HT1080 (cell line): Measurements from ENCODE around the gene SUN3. TPM values are rescaled to one million over a fixed set of nuclear protein-coding genes. Genes with fewer than 3 reads are reported as not detected.
A peak's percentile ranks its signal among the peaks of the same experiment; 100 is the strongest.

Source experiments
- DNase-seq: peaks from one replicate; pipeline ENCODE4 v3.0.0-alpha.2; 2015; ENCODE audit warnings: low read depth
- polyA plus RNA-seq, 2 experiments: library from polyadenylated mRNA; depleted of rRNA; stranded (reverse); fragments of >200 nt; gene quantifications; 2 replicates each; pipeline ENCODE4 v1.2.3, GENCODE V29; 2015
- total RNA-seq: library from RNA; depleted of rRNA; stranded (reverse); fragments of >200 nt; shearing (Covaris generic); gene quantifications from 2 replicates; pipeline ENCODE4 v1.2.3, GENCODE V29; 2014; rRNA removed

Gene SUN3, protein sequence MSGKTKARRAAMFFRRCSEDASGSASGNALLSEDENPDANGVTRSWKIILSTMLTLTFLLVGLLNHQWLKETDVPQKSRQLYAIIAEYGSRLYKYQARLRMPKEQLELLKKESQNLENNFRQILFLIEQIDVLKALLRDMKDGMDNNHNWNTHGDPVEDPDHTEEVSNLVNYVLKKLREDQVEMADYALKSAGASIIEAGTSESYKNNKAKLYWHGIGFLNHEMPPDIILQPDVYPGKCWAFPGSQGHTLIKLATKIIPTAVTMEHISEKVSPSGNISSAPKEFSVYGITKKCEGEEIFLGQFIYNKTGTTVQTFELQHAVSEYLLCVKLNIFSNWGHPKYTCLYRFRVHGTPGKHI
- not detected in 2 replicates for total RNA-seq
- not detected in 2 replicates for polyA plus RNA-seq (2015; cell fraction: cytosol; rRNA removed)
- polyA plus RNA-seq (2015; cell fraction: nucleus; rRNA removed), result not detected in 2 replicates

DNA sequence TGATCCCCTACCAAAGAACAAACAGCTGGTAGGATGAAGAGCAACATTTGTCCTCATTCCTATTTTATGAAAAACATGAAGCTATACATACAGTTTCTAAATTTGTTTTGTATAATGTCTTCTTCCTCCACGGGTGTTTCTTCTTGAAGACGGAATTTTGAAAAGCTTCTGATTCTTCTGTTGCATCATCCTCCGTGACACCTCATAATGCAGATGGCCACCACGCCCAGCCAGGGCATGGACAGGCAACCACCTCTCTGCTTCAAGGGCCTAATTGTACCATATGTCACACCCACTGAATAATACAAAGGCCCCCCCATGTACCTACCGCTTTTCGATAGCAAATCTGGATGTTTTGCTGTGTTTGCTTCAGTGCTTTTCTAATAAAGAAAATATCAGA is at the start of gene SUN3:
Gene SUN3 (minus strand): TSS at position 170 of the 400 bp plus-strand sequence. CDS start 169 bp downstream, at position 1.
- DNase-seq, result no peak

DNA sequence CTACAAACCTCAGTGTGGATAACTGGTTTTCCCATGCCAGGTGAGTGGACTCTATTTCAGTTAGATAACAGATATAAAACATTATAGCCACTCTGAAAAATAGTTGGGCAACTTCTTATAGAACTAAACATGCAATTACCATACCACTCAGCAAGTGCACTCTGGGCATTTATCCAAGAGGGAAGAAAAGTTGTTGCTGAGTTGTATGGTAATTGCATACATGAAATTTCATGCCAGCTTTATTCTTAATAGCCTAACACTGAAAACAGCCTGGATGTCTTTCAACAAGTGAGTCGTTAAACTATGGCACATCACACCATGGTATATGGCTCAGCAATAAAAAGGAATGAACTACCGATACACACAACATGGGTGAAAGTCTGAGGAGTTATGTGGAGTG is 49.6 kb upstream of the SUN3 start:
- no peak for DNase-seq

DNA sequence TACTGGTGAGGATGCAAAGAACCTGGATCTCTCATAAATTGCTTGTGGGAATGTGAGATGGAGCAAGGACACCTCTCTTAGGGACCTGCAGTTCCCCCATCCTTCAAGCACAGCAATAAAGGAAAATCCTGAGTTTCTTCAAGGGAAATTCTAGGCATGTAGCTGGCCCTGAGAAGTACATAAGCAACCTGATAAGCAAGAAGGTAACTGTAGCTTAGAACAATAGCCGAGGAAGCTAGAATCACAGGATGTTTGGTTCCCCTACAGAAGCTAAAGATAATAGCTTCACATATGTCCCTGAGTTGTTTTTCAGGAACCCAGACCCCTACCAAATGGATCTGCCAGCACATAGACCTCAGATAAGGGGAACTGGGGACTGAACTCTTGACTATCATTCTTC is 48.5 kb upstream of the SUN3 start:
- DNase-seq, result no peak

DNA sequence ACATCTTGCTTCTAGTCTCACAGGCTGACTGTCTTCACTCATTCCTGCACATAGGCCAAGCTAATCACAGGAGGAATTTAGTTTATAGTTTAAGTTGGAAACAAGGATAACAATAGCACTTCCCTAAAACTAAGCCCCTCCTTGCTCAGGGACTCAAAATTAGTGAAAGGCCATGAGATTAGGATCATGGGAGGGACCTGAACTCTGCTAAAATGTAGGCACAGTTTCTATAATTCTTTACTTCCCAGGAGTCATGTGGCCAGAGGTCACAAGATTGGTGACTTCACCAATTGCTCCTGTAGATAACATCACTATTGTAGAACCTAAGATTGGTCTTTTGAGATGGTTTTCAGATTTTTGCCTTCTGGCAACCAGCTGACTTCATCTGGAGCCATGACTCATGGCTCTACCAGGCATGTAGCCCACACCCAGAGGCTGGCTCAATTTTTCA is 45.3 kb upstream of the SUN3 start:
- peak; percentile 47 for DNase-seq

DNA sequence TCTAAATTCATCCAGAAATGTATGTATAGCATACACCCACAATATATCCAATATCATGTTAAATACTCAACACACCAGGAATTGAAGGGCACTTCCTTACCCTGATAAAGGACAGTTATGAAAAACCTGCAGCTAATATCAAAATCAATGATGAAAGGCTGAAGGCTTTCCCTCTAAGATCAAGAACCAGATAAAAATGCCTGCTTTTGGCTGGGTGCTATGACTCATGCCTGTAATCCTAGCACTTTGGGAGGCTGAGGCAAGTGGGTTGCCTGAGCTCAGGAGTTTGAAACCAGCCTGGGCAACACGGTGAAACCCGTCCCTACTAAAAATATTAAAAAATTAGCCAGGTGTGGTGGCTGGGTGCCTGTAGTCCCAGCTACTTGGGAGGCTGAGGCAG is 38.6 kb upstream of the SUN3 start:
- DNase-seq, result no peak

DNA sequence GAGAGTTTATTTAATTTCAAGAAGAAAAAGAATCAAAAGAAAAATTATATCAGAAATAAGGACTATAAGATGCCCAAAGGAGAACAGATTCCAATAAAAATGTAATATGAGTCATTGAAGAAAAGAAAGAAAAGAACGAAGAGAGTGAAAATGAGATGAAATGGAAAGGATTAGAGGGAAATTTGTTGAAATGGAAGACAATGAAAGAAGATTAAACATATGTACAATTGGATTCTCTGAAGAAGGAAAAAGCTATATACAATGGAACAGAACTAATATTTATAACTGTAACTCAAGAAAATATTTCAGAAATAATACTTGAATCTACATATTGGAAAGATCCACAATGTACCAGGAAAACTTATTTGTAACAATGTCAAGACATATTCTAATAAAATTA is 35.1 kb upstream of the SUN3 start:
- no peak for DNase-seq

DNA sequence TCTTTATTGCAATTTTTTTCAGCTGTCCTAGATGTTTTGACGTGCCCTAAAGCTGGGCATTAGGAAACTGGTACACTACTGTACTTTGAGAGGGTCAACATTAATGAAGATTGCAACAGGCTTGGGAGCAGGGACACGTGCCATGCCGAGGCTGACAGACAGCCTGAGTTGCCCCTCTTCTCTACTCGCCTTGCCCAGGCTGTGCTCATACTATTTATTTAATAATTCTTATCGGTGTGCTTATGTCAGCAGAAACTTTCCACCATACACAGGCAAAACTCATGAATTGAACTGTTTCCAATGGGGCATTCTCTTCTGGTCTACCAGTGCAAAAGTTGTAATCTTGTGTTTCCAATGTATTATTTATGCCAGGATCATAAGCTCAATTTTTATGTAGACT is 30.8 kb upstream of the SUN3 start:
- DNase-seq, result no peak

DNA sequence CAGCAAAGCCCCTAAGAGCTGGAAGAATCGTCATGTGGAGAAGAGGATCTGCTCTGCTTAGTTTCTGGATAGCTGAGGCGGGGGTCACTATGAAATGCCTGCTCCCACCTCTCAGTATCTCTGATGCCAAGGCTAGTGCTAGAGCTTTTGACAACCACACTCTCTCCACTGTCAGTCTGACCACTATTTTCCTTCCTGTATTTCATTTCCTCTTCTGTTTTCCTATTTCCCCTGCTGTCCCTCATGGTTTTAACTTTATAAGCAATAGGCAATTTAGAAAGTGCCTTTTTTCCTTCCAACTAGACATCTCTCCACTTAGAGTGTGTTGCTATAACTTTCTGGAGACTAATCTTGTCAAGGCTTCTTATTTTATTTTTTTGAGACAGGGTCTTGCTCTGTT is 30.1 kb upstream of the SUN3 start:
- DNase-seq, result no peak

DNA sequence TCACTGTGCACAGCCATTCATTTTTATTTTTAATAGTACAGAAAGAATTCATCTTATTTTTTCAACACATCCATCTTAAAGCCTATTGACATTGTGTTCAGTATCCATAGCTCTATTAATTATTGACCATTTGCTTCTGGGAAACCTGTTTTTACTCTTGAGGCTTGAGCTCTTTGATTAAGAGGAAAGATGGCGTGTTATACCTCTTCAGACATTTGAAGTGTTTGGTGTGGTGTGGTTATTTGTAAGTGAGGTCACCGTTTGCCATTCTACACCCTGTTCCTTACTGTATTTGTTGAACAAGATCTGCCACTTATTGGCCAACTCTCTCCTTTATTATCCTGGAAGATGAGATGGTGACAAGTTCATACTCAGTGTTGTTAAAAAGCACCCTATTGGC is 24.8 kb upstream of the SUN3 start:
- no peak for DNase-seq

DNA sequence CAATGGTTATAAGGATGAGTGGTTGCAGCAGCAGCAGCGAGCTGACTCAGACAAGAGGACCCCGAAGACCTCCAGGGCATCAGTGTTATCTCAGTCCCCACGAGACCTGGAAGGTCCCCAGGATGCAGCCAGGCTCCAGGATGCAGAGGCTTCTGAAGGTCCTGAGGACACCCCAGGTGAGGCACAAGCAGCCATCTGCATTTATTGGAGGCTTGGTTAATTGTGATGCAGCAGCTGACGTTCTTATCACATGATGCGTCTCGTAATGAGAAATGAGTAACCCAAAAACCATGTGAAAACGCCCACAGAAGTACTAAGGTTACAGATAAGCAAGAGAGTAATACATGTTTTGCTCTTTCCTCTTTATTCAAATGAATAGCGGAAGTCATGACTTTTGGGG is 23.8 kb upstream of the SUN3 start:
- peak; percentile 62 for DNase-seq

DNA sequence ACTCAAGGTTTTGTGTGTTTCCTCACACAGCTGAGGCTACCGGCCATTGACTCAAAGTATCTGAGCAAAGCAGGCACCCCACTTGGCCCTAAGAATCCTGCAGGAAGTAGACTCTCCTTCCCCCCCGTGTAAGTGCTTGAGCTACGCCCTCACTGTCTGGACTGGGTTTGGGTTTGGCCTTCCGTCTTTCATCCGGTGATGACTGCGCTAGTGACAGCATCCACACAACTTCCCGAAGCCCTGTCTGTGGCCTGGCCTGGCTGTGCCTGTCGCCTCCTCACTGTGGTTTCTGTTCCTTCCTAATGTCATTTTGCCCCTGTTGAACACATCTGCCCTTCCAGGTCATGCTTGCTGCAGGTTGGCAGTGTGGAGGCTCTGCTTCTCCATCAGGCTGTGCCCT is 20.9 kb upstream of the SUN3 start:
- no peak for DNase-seq

DNA sequence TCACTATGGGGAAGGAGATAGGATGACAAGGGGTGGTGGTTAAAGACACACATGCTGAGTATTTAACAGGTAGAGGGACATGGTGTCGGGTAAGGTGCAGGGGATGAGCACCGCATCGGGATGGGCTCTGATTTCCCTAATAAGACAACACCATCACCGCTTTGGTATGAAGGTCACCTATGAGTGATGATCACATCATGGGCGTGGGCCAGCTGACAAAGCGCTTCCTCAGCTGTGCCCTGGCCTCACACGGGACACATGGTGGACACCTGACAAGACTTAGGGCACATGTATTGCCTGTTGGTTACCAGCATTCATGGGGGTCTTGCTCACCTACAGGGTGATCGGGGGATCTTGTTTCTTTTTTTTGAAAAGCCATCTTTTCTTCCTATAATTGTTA is 19.2 kb upstream of the SUN3 start:
- no peak for DNase-seq

DNA sequence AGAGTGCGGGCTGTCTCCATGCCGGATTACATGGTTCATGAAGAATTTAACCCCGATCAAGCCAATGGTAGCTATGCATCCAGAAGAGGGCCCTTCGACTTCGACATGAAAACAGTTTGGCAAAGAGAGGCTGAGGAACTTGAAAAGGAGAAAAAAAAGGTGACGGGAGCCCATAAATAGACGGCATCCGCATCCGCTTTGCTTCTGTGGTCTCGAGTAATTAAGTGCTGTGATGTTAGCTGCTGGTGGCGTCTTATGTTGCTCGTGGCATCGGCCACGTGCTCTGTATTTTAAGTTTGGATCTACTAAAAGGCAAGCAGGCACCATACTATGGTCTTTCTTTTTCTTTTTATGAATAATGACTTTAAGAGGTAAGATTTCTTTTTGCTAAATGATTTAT is 17.6 kb upstream of the SUN3 start:
- no peak for DNase-seq

DNA sequence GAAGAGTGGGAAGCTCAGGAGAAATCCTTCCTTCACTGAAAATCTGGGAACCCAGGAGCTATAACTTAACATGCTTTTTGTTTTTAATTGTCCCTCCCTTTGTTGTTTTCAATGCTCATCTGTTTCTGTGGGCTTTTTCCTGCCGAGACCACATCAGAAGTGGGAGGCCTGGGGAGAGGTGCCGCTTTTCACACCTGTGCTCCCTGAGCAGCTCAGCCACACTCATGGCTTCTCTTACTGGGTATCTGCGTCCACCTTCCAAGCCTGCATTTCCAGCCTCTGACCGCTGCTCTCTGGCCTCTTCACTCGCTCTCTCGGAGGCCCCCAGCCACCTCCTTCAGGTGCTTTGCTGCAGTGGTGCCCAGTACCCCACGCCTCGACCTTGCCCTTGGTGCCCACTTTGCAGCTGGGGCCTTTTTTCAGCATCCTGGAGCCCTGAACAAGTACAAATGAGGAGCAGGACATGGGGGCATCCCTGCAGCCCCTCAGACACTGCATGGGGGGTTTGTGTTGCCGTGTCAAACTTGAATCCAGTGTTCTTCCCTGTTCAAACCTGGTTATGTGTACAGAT is 16.4 kb upstream of the SUN3 start:
- no peak for DNase-seq

DNA sequence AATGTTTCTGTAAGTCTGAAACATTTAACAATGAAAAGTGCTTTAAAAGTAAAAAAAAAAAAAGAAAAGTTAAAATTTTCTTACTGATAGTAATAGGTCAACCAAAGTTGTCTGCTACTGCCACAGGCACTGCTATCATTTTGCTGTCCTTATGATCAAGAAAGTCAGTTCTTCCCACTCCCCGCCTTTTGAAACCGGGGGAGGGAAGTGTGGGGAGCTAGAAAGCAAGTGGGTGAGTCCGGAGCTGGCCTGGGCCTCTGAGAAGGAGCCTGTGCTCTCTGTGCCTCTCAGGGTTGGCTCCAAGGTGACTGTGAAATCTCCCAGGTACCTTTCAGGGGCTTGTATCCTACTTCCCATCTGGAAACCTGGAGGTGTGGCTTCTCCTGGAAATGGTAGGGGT is 13.7 kb upstream of the SUN3 start:
- no peak for DNase-seq

DNA sequence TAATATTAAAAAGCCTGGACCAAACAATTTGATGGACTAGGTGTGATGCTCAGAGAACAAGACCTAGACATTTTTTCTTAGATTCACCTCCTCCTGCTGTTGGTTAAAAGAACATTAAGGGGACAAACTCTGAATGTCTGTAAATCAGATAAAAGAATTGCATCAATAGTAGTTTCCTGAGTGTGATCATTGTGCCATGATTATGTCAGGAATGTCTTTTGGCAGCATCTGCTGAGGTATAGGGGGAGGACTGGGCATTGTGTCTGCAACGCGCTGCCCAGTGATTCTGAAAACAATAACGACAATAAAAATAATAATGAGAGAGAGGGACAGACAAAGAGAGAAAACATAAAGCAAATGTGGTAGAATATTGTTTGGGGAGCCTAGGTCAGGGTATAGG is 13.3 kb upstream of the SUN3 start:
- DNase-seq, result peak; percentile 8

DNA sequence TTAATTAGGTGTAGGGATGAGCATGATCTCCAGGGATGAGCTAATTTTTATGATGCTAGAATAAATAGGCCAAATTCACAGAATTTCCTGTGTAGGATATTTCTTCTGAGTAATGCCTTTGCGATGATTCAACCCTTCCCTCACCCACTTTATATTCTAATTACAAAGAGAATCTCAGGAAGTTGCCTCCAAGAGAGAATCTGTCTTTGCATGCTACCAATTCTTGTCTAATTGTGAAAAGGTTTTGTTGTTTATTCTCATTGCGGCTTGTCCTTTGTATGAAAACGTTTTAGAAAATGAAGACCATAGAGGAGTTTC is 12.7 kb upstream of the SUN3 start:
- peak; percentile 71 for DNase-seq

DNA sequence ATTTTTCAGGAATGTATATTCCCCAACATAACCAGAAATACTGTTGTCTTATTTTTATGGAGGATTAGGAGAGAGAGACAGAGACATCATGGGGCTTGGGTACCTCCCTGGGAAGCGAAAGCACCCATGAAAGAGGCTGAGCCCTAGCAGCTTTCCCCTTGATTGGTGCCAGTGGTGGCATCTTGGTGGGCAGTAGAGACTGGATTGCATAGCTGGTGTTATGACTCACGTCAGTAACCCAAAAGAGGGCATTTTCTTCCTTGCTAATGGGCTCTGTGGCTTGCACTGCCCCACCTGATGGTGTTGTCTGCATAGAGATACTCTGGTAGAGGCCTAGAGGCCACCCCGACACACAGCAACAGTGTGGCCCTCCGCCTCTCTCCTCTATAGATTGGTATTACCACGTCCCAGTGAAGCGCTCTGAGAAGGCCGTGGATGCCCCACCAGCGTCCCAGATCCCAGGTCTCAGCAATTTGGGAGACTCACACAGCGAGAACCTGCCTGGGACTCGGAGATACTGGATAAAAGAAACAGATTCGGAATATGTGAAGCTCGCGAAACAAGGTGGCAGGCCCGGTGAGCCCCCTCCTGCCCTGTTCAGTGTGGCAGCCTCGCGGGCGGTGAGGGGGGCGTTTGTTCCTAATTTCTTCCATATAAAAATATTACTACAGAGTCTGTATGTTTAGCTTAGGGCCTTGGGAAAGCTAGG is 12.2 kb upstream of the SUN3 start:
- DNase-seq, result peak; percentile 35

DNA sequence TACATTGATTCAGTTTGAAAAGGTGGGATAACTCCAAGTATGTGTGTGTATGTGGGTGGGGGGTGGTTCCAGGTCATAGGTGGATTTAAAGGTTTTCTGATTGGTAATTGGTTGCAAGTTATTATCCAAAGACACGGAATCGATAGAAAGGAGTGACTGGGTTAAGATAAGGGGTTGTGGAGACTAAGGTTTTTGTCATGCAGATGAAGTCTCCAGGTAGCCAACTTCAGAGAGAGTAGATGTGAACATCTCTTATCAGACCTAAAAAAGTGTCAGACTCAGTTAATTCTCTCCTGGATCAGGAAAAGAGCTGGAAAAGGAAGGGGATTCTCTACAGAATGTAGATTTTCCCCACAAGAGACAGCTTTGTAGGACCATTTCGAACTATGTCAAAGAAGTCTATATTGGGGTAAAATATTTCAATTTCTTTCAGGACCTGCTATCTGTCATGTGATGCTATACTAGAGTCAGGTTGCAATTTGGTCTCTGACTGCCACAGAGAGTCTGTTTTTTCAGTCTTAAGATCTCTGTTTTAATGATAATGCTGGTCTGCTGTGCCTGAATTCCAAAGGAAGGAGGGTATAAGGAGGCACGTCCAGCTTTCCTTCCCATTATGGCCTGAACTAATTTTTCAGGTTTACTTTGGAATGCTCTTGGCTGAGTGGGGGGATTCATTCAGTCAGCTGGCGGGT is 10.1 kb upstream of the SUN3 start:
- DNase-seq, result no peak

DNA sequence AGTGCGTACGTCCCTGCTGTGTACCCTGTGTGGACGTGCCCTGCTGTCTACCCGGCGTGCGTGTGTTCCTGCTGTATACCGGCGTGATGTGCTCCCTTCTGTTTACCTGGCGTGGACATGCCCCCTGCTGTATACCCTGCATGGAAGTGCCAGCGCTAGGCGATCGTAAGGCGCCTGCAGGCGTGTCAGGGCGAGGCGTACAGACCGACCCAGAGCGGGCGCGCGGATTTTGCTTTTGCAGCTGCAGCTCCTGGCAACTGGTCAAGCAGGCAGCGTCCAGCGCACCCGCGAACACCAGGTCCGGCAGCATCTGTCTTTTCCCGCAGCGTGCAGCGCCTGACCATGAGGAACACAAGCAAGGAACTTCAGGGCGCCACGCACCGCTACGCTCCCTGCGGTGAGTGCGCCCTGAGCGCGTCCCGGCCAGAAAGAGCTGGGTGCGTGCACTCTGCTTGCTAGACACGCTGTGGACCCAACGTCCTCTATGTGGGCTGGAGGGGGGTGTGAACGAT is 7.1 kb upstream of the SUN3 start:
- DNase-seq, result no peak

DNA sequence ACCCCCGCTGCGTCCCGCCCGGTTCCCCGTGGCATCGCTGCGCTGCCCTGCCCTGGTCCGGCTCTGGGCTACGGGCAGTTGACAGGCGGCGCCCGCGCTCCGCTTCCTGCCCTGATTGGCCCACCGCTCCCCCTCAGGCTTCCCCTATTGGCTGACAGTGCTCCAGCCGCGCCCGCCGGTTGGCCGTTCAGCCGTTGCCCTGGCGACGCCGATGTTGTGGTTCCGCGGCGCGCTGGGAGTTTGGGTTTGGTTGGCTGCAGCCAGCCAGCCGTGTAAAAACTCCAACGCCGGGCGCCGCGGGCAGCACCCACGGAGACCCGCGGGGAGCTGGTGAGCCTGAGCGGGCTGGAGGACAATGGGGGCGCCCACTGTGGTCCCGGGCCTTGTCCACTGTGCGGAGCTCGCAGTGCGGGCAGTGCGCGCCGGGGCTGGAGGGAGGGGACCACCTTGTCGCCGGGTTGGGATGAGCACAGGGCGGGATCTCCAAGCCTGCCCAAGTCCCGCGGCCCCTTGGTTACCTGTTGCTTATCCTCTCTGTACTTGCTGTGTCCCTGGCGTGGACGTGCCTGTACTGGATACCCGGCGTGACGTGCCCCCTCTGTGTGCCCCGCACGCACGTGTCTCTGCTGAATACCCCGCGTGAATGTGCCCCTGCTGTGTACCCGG is 6.5 kb upstream of the SUN3 start, which contains the start of gene C7orf57:
Gene C7orf57 (plus strand): TSS at position 243 of the 666 bp plus-strand sequence. CDS start 766 bp downstream, outside the sequence.
- DNase-seq, result peak; percentile 81
